Activated naive CD8-positive, alpha-beta T cell treated with anti-CD3 and anti-CD28 coated beads for 36 hours (primary cell): ENCODE results near the gene SGCE. TPM values are rescaled to one million over a fixed set of nuclear protein-coding genes. Genes with fewer than 3 reads are reported as not detected.

Experiments
- DNase-seq: peaks from one replicate; pipeline ENCODE4 v3.0.0; 2021
- H3K27ac Mint-ChIP-seq: one replicate; pipeline ENCODE4 v1.8.0; 2022; ENCODE audit warnings: mild to moderate bottlenecking, moderate library complexity, mixed read lengths
- H3K27me3 Mint-ChIP-seq: one replicate; pipeline ENCODE4 v1.8.0; 2022; ENCODE audit warnings: mild to moderate bottlenecking, mixed read lengths
- H3K36me3 Mint-ChIP-seq: one replicate; pipeline ENCODE4 v1.8.0; 2021; ENCODE audit warnings: mild to moderate bottlenecking, mixed read lengths
- H3K4me1 Mint-ChIP-seq: one replicate; pipeline ENCODE4 v1.8.0; 2021; ENCODE audit warnings: mixed read lengths
- H3K4me3 Mint-ChIP-seq: one replicate; pipeline ENCODE4 v1.8.0; 2022; ENCODE audit warnings: mild to moderate bottlenecking, moderate library complexity, mixed read lengths
- H3K9me3 Mint-ChIP-seq: one replicate; pipeline ENCODE4 v1.8.0; 2022; ENCODE audit warnings: mixed read lengths
- total RNA-seq, 2 experiments: library from RNA; stranded (reverse); gene quantifications; one replicate each; pipeline ENCODE4 v1.2.3, GENCODE V29; 2021

SGCE gene
- total RNA-seq, 2 experiments from 2014 or later: 0.19 TPM; not detected in 1

DNA sequence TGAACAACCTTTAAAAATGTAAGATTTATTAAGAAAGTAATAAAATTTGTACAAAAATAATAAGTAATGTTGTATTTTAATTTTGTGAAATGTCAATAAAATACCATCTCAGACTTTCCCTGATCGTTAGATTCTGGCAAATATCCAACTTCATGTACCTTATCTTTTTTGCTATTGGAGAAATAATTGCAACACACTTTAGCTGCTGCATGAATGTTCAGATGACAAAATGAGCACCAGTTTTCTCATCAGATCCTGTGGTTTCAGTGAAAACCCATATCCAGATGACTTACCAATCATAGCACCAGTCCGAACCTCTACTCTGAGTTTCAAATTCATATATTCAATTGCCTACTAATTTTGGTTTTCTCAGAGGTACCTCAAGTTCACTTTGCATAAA, 76.5 kb downstream of the SGCE start:
- H3K4me3 Mint-ChIP-seq: no peak overlapping the region
- no peaks in the 10 kb centered on the region for H3K4me1 Mint-ChIP-seq
- H3K27me3 Mint-ChIP-seq: no peaks in the 10 kb centered on the region
- no peak overlapping the region for H3K27ac Mint-ChIP-seq
- H3K36me3 Mint-ChIP-seq: peaks cover 47% of the 10 kb centered on the region
- DNase-seq: no peak
- peaks cover 16% of the 10 kb centered on the region for H3K9me3 Mint-ChIP-seq

DNA sequence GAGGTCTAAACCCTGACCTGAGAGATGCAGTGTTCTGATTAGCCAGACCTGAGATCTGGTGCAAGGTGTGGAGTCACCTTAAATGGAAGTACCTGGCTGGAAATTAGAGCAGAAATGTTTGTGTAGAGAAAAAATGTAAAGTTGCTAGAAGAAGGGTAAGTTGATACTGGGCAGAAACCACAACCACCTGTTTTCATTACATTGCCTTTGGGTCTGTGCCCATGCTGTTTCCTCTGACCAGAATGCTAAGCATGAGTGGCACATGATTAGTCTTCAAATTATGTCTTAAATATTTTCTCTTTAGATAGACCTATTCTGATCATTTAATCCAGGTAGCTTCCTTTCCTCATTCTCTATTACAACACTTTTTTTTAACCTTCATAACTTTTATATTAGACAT, 77.3 kb downstream of the SGCE start:
- H3K36me3 Mint-ChIP-seq: peaks cover 56% of the 10 kb centered on the region
- no peaks in the 10 kb centered on the region for H3K4me1 Mint-ChIP-seq
- H3K9me3 Mint-ChIP-seq: peaks cover 20% of the 10 kb centered on the region
- H3K27me3 Mint-ChIP-seq: no peaks in the 10 kb centered on the region
- DNase-seq: no peak
- H3K27ac Mint-ChIP-seq: no peak overlapping the region
- no peak overlapping the region for H3K4me3 Mint-ChIP-seq

- Mint-ChIP-seq H3K4me1 (no peaks in the 10 kb centered on the region), H3K27ac (no peak overlapping the region), H3K4me3 (no peak overlapping the region), H3K27me3 (no peaks in the 10 kb centered on the region), H3K9me3 (peaks cover 24% of the 10 kb centered on the region), H3K36me3 (peaks cover 68% of the 10 kb centered on the region)
- DNase-seq: no peak
These were observed 78.6 kb downstream of the SGCE start for GRCh38 chr7:94577357-94577756.

DNA sequence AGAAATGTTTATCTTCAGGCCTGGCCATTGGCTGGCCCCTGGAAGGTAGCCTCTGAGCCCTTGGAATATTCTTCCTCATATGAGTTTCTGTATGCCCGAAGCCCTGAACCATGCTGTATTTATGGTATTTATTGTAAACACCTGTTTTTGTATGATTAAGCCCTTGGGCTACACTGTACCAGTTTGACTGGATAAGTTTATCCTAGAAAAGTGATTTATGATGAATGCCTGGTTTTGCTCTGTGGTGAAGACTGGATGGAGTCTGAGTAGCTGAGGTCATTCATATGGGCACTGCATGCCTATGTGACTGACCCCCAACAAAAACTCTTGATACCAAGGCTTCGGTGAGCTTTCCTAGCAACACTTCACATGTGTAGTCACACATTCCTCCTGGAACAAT, 79.6 kb downstream of the SGCE start:
- Mint-ChIP-seq H3K27me3 (no peaks in the 10 kb centered on the region), H3K9me3 (peaks cover 26% of the 10 kb centered on the region), H3K27ac (no peak overlapping the region), H3K4me1 (no peaks in the 10 kb centered on the region), H3K4me3 (no peak overlapping the region), H3K36me3 (peaks cover 74% of the 10 kb centered on the region)
- DNase-seq: no peak

- H3K9me3 Mint-ChIP-seq: peaks cover 25% of the 10 kb centered on the region
- no peaks in the 10 kb centered on the region for H3K4me1 Mint-ChIP-seq
- DNase-seq: no peak
- H3K27me3 Mint-ChIP-seq: no peaks in the 10 kb centered on the region
- no peak overlapping the region for H3K27ac Mint-ChIP-seq
- H3K4me3 Mint-ChIP-seq: no peak overlapping the region
- H3K36me3 Mint-ChIP-seq: peaks cover 75% of the 10 kb centered on the region
These were observed 80.3 kb downstream of the SGCE start for GRCh38 chr7:94575646-94576045.

- DNase-seq: no peak
- Mint-ChIP-seq H3K27ac (no peak overlapping the region), H3K36me3 (peaks cover 61% of the 10 kb centered on the region), H3K9me3 (peaks cover 28% of the 10 kb centered on the region), H3K27me3 (no peaks in the 10 kb centered on the region), H3K4me3 (no peak overlapping the region), H3K4me1 (no peaks in the 10 kb centered on the region)
These were observed 84.1 kb downstream of the SGCE start for GRCh38 chr7:94571816-94572215.

GRCh38 chr7:94567396-94567795, 88.5 kb downstream of the SGCE start:
- no peak overlapping the region for H3K4me3 Mint-ChIP-seq
- no peak overlapping the region for H3K27ac Mint-ChIP-seq
- no peak for DNase-seq
- no peaks in the 10 kb centered on the region for H3K4me1 Mint-ChIP-seq
- H3K36me3 Mint-ChIP-seq: peaks cover 26% of the 10 kb centered on the region
- H3K9me3 Mint-ChIP-seq: peaks cover 9% of the 10 kb centered on the region
- H3K27me3 Mint-ChIP-seq: no peaks in the 10 kb centered on the region

- peaks cover 10% of the 10 kb centered on the region for H3K36me3 Mint-ChIP-seq
- DNase-seq: no peak
- no peaks in the 10 kb centered on the region for H3K4me1 Mint-ChIP-seq
- no peak overlapping the region for H3K27ac Mint-ChIP-seq
- no peaks in the 10 kb centered on the region for H3K27me3 Mint-ChIP-seq
- H3K9me3 Mint-ChIP-seq: peaks cover 3% of the 10 kb centered on the region
- no peak overlapping the region for H3K4me3 Mint-ChIP-seq
These were observed 90.6 kb downstream of the SGCE start for GRCh38 chr7:94565247-94565894.

- H3K27me3 Mint-ChIP-seq: no peaks in the 10 kb centered on the region
- DNase-seq: no peak
- no peaks in the 10 kb centered on the region for H3K4me1 Mint-ChIP-seq
- H3K27ac Mint-ChIP-seq: no peak overlapping the region
- no peaks in the 10 kb centered on the region for H3K9me3 Mint-ChIP-seq
- H3K4me3 Mint-ChIP-seq: no peak overlapping the region
- H3K36me3 Mint-ChIP-seq: peaks cover 14% of the 10 kb centered on the region
These were observed 93.4 kb downstream of the SGCE start for GRCh38 chr7:94562525-94562924.

GRCh38 chr7:94561841-94562514, 94.0 kb downstream of the SGCE start:
- H3K4me1 Mint-ChIP-seq: no peaks in the 10 kb centered on the region
- H3K4me3 Mint-ChIP-seq: no peak overlapping the region

DNA sequence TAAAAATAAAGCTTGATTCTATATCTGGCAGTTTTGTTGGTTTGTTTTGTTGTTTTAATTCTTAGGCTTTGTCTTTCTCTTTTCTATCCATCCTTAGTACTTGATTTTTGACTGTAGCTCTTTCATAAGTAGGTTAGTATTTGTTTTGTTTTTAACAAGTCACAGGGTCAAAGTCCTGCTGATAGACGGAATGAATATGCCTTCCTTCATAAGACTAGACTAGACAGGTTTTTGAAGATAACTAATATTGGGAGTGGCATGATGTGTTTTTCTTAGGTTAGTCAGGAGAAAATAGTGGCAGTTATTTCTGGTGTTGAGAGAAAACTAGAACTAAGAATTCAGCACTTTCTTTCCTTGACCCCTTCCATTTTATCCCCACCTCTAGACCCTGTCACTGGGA, 96.0 kb downstream of the SGCE start:
- Mint-ChIP-seq H3K4me3 (no peak overlapping the region), H3K9me3 (no peaks in the 10 kb centered on the region), H3K4me1 (no peaks in the 10 kb centered on the region), H3K27ac (no peak overlapping the region), H3K27me3 (no peaks in the 10 kb centered on the region), H3K36me3 (peaks cover 12% of the 10 kb centered on the region)
- DNase-seq: no peak

More at GRCh38 chr7:94561841-94562514, 94.0 kb downstream of the SGCE start:
- Mint-ChIP-seq H3K27ac (no peak overlapping the region), H3K9me3 (no peaks in the 10 kb centered on the region), H3K36me3 (peaks cover 14% of the 10 kb centered on the region), H3K27me3 (no peaks in the 10 kb centered on the region)
- no peak for DNase-seq

DNA sequence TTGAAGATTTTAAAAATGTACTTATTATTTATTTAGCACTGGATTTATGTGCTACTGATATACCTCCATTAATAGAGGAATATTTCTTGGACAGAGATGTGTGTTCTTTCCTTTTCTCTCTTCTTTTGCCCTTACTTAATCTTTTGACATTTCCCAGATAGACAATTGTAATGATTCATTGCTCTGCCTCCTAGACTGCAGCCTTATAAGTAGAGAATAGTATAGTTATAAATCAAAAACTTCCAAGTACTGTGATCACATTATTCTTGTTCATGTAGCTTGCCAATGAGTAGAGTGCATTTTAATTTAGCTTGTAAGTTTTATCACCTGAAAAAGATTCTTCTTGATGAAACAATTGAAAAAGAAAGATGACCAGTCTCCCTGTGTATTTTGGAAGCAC, 98.7 kb downstream of the SGCE start:
- Mint-ChIP-seq H3K4me1 (no peaks in the 10 kb centered on the region), H3K27ac (no peak overlapping the region), H3K27me3 (no peaks in the 10 kb centered on the region), H3K36me3 (peaks cover 20% of the 10 kb centered on the region), H3K9me3 (no peaks in the 10 kb centered on the region), H3K4me3 (no peak overlapping the region)
- no peak for DNase-seq

GRCh38 chr7:94556028-94556427, 99.9 kb downstream of the SGCE start:
- no peak for DNase-seq
- no peaks in the 10 kb centered on the region for H3K4me1 Mint-ChIP-seq
- H3K27me3 Mint-ChIP-seq: no peaks in the 10 kb centered on the region
- H3K36me3 Mint-ChIP-seq: peaks cover 20% of the 10 kb centered on the region
- H3K4me3 Mint-ChIP-seq: no peak overlapping the region
- H3K27ac Mint-ChIP-seq: no peak overlapping the region
- H3K9me3 Mint-ChIP-seq: no peaks in the 10 kb centered on the region

DNA sequence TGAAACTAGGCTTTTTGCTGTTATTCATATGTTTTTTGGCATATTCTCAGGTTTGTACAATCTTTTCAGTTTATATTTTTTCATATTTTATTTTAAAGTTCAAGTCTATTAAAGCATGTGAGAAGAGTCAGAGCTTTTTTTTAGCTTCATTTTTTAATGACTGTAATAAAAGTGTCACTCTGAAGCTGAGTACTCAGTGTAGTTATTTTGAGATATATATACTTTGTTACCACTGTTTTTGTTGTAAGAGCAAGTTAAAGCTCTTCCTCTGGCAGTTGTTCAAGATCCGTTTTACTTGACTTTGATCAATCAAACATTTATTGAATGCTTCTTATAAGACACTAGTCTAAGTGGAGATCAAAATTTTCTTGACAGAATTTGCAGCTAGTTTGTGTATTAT, 108.8 kb downstream of the SGCE start:
- Mint-ChIP-seq H3K4me1 (no peaks in the 10 kb centered on the region), H3K36me3 (peaks cover 8% of the 10 kb centered on the region), H3K4me3 (no peak overlapping the region), H3K27ac (no peak overlapping the region), H3K27me3 (no peaks in the 10 kb centered on the region), H3K9me3 (no peaks in the 10 kb centered on the region)
- DNase-seq: no peak

DNA sequence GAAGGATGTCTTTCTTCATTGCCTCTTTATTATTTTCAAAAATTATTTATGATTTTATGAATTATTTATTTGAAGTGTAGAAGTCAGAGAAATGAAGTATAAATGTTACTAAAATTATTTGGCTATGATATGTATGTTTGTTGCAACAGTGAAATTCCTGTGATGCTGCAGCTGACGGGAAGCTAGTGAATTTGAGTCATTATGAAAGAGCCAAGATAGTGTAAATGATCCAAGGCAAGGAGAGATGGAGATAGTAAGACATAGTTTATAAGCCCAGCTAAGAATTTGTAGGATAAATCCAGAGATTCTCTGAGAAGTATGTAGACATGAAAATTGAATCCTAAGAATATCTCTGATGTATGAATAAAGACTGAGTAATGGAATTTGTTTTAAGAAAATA, 115.5 kb downstream of the SGCE start:
- Mint-ChIP-seq H3K27ac (no peak overlapping the region), H3K9me3 (no peaks in the 10 kb centered on the region), H3K27me3 (no peaks in the 10 kb centered on the region), H3K4me3 (no peak overlapping the region), H3K36me3 (peaks cover 13% of the 10 kb centered on the region), H3K4me1 (no peaks in the 10 kb centered on the region)
- DNase-seq: no peak
